HepG2 (cell line): ENCODE results near the gene PPIL6. TPM values are rescaled to one million over a fixed set of nuclear protein-coding genes. Genes with fewer than 3 reads are reported as not detected.

Source experiments
- ATAC-seq: fragments of 200-7000 bp; cut with Tn5 transposase; 3 replicates; pipeline ENCODE4 v1.9.1; 2020; ENCODE audit warnings: mild to moderate bottlenecking, moderate library complexity
- BruUV-seq: library from RNA; stranded (reverse); fragments of 400-500 nt; replicated peaks from 2 replicates; lab custom pipeline; 2021; lab: Mats Ljungman, UMichigan
- CTCF ChIA-PET: fragments of 300-600 bp; formaldehyde crosslinking; extraction: SDS; loops from one replicate; lab custom pipeline; 2021; ENCODE audit warnings: low total read pairs, inconsistent platforms, low intra/inter-chr PET ratio; lab: Yijun Ruan, JAX
- POLR2A ChIA-PET: fragments of 350-600 bp; sonication (Branson Sonifier 250); formaldehyde crosslinking; loops from one replicate; lab custom pipeline; 2020; ENCODE audit warnings: antibody characterized with exemption, inconsistent platforms; lab: Yijun Ruan, JAX
- DNase-seq: peaks from one replicate; pipeline ENCODE4 v3.0.0-alpha.2; 2015; ENCODE audit warnings: low spot score
- FAIRE-seq: peaks from 3 replicates; lab custom pipeline; 2011; peaks lifted over from hg19 to GRCh38; lab: Jason Lieb, UNC
- H2AFZ ChIP-seq: one replicate; pipeline ENCODE4 v1.6.1; 2011; ENCODE audit warnings: low read length, inconsistent platforms
- H3K27ac ChIP-seq: fragments of 300-600 bp; 3 replicates; pipeline ENCODE4 v1.8.0; 2011; ENCODE audit warnings: mixed run types, mild to moderate bottlenecking, mixed read lengths, low read length, inconsistent platforms; ENCODE audit not compliant: insufficient read depth; ENCODE audit errors: extremely low read length
- H3K27me3 ChIP-seq, 2 experiments: fragments of 200-600 bp in 1 of 2; 2 replicates in 1 of 2; 3 replicates in 1 of 2; pipeline versions ENCODE4 v1.6.0 to v1.8.0; 2011; ENCODE audit warnings: low read length in 2 of 2, mild to moderate bottlenecking in 2 of 2, moderate library complexity in 2 of 2, inconsistent platforms in 1 of 2; ENCODE audit not compliant: insufficient read depth in 2 of 2, control insufficient read depth in 1 of 2
- H3K36me3 ChIP-seq, 2 experiments: fragments of 200-600 bp in 1 of 2; replicated peaks in 1 of 2; 2 replicates in 1 of 2; 3 replicates in 1 of 2; pipeline versions ENCODE4 v1.5.1 to v1.8.0; 2011; ENCODE audit warnings: low read length in 2 of 2, inconsistent platforms in 1 of 2; ENCODE audit not compliant: insufficient read depth in 2 of 2, control insufficient read depth in 1 of 2
- H3K4me1 ChIP-seq: 2 replicates; pipeline ENCODE4 v1.5.1; 2012; ENCODE audit warnings: low read length, inconsistent platforms; ENCODE audit not compliant: insufficient read depth
- H3K4me2 ChIP-seq: 2 replicates; pipeline ENCODE4 v1.6.0; 2011; ENCODE audit warnings: low read depth, low read length, inconsistent platforms
- H3K4me3 ChIP-seq, 3 experiments: fragments of 200-600 bp in 1 of 3; sonication (generic), shearing (Covaris generic) in 1 of 3; replicated peaks in 1 of 3; 2 replicates each; pipeline ENCODE4 v1.5.1; 2011 to 2016; ENCODE audit warnings: low read length in 3 of 3, inconsistent platforms in 2 of 3, low read depth in 2 of 3, mild to moderate bottlenecking in 2 of 3, control low read depth in 1 of 3, mixed read lengths in 1 of 3; ENCODE audit not compliant: insufficient read depth in 1 of 3
- H3K79me2 ChIP-seq: one replicate; pipeline ENCODE4 v1.6.1; 2011; ENCODE audit warnings: low read length, inconsistent platforms; ENCODE audit not compliant: insufficient read depth
- H3K9ac ChIP-seq: 2 replicates; pipeline ENCODE4 v1.6.0; 2011; ENCODE audit warnings: mild to moderate bottlenecking, low read depth, low read length, inconsistent platforms; ENCODE audit not compliant: insufficient read depth
- H3K9me3 ChIP-seq: 2 replicates; pipeline ENCODE4 v1.5.1; 2012; ENCODE audit warnings: mild to moderate bottlenecking, low read length
- H4K20me1 ChIP-seq: 2 replicates; pipeline ENCODE4 v1.6.0; 2011; ENCODE audit warnings: inconsistent platforms, mild to moderate bottlenecking, low read length, moderate library complexity; ENCODE audit not compliant: insufficient read depth
- FOXP1 ChIP-seq, 2 experiments: fragments of 450-650 bp in 1 of 2; IDR thresholded peaks; 2 replicates each; pipeline ENCODE4 v1.6.1; 2017 to 2018; ENCODE audit warnings: antibody characterized with exemption in 1 of 2
- HNRNPK ChIP-seq: fragments of 200-400 bp; formaldehyde crosslinking; IDR thresholded peaks from 2 replicates; pipeline ENCODE4 v1.6.1; 2018; ENCODE audit warnings: low read length, low read depth, moderate library complexity, mild to moderate bottlenecking; ENCODE audit not compliant: poor library complexity, severe bottlenecking
- MAF1 ChIP-seq: sonication (generic); formaldehyde crosslinking; IDR thresholded peaks from 2 replicates; pipeline ENCODE4 v1.5.0; 2020; ENCODE audit warnings: missing genetic modification reagents, borderline replicate concordance
- MED8 ChIP-seq: sonication (generic); formaldehyde crosslinking; IDR thresholded peaks from 2 replicates; pipeline ENCODE4 v1.8.1; 2023; ENCODE audit warnings: mild to moderate bottlenecking, missing genetic modification reagents; ENCODE audit not compliant: insufficient replicate concordance
- MIXL1 ChIP-seq: IDR thresholded peaks from 2 replicates; pipeline ENCODE4 v1.6.1; 2016
- POGZ ChIP-seq: sonication (generic); formaldehyde crosslinking; IDR thresholded peaks from 2 replicates; pipeline ENCODE4 v1.4.0; 2020; ENCODE audit warnings: mild to moderate bottlenecking, missing genetic modification reagents
- RFX3 ChIP-seq: IDR thresholded peaks from 2 replicates; pipeline ENCODE4 v1.6.1; 2016; ENCODE audit warnings: missing biosample characterization, missing genetic modification reagents
- SMAD3 ChIP-seq: sonication (generic); formaldehyde crosslinking; IDR thresholded peaks from 2 replicates; pipeline ENCODE4 v1.4.0; 2020; ENCODE audit warnings: missing genetic modification reagents
- ZBTB3 ChIP-seq: sonication (generic); formaldehyde crosslinking; IDR thresholded peaks from 2 replicates; pipeline ENCODE4 v1.4.0; 2020; ENCODE audit warnings: low read depth, mild to moderate bottlenecking, moderate library complexity, missing genetic modification reagents, borderline replicate concordance
- ZSCAN20 ChIP-seq: sonication (generic); formaldehyde crosslinking; IDR thresholded peaks from 2 replicates; pipeline ENCODE4 v1.4.0; 2020; ENCODE audit warnings: missing genetic modification reagents, mild to moderate bottlenecking, borderline replicate concordance
- WGBS: methylation state at CpG from one replicate; pipeline ENCODE4 v1.1.6; 2017; ENCODE audit warnings: low lambda C conversion rate; 5-methylcytosine and 5-hydroxymethylcytosine counted together
- in situ Hi-C: cut with HindIII; loops from 2 replicates; pipeline ENCODE4 v1.10.0; 2017; ENCODE audit warnings: low pct_unique_long_range_greater_than_20kb; ENCODE audit not compliant: extremely low pct_ligation_motif_present
- intact Hi-C: fragments of 100-400 bp; cut with micrococcal nuclease; formaldehyde crosslinking; loops from one replicate; pipeline ENCODE4 v1.10.0; 2022; ENCODE audit not compliant: unreplicated experiment
- polyA plus RNA-seq, 8 experiments: library from polyadenylated mRNA; depleted of rRNA in 3 of 8; stranded (reverse) in 7 of 8; unstranded in 1 of 8; fragments of >200 nt; fragmentation: Illumina TruSeq in 4 of 8; extraction: Trizol in 4 of 8; gene quantifications; 2 replicates each; pipeline versions ENCODE4 v1.2.1 to v1.2.3, GENCODE V29; 2011 to 2016; ENCODE audit warnings: low read depth in 4 of 8, missing spikeins in 1 of 8, mixed read lengths in 1 of 8; ENCODE audit not compliant: insufficient read depth in 1 of 8
- total RNA-seq, 5 experiments: library from RNA; depleted of rRNA; stranded (reverse); fragments of >200 nt; fragmentation: Illumina TruSeq; extraction: Trizol; gene quantifications; 2 replicates each; pipeline ENCODE4 v1.2.3, GENCODE V29; 2016; ENCODE audit warnings: low read depth in 1 of 5
- TF ChIP-seq, protein P1 (sequence below): sonication (generic); formaldehyde crosslinking; IDR thresholded peaks from 2 replicates; pipeline ENCODE4 v1.8.0; 2022; ENCODE audit warnings: missing genetic modification reagents, mild to moderate bottlenecking, borderline replicate concordance
- TF ChIP-seq, protein P2 (sequence below): sonication (generic); formaldehyde crosslinking; IDR thresholded peaks from 2 replicates; pipeline ENCODE4 v1.5.0; 2020; ENCODE audit warnings: missing genetic modification reagents, mild to moderate bottlenecking, borderline replicate concordance

Gene PPIL6
- total and polyA plus RNA-seq, 2 of the 13 experiments (the other 11 are each of a cell fraction or from before 2014, with no cell fraction given), result 0.22 to 0.46 TPM

DNA sequence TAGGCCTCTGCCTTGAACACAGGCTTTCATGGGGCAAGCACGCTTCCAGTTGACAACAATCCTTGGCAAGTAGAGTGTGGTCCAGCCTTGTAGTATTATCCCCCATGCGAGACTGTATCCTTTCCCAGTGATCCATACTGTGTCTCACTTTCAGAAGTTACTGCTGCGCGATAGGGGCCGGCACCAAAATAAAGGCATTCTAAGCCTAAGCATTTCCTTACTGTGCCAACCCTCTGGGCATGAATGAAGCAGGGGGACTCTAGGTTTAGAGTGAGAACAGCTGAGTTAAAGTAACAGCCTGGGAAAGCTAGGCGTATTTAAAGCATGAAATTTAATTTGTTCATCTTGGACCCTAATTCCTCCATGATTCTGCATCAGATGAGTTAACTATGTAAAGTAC lies 97.5 kb downstream of the PPIL6 start:
- BruUV-seq, result no TSS peak
- FAIRE-seq, result no peak
- H3K9ac ChIP-seq, result no peak overlapping the region
- H3K9me3 ChIP-seq, result no peaks in the 10 kb centered on the region
- no peak overlapping the region for H3K4me3 ChIP-seq
- no peak for DNase-seq
- ChIA-PET POLR2A (no interaction called here), CTCF (no interaction called here)
- no peak for TF ChIP-seq FOXP1 (IDR thresholded peaks at IDR 0.05)
- no peak for TF ChIP-seq FOXP1 (CRISPR knock-in tag; IDR thresholded peaks at IDR 0.05)
- no peak for TF ChIP-seq ZSCAN20 (CRISPR knock-in tag)
- no peak for TF ChIP-seq MIXL1 (CRISPR knock-in tag)
- TF ChIP-seq POGZ (CRISPR knock-in tag), result no peak
- TF ChIP-seq ZBTB3 (CRISPR knock-in tag), result no peak
- TF ChIP-seq SMAD3 (CRISPR knock-in tag), result no peak
- TF ChIP-seq MAF1 (CRISPR knock-in tag), result no peak
- H3K79me2 ChIP-seq, result no peaks in the 10 kb centered on the region
- H4K20me1 ChIP-seq, result no peaks in the 10 kb centered on the region
- H3K4me2 ChIP-seq, result no peak overlapping the region
- no peaks in the 10 kb centered on the region for H3K36me3 ChIP-seq
- H3K27me3 ChIP-seq, result no peaks in the 10 kb centered on the region
- intact Hi-C loops (no loop called here), in situ Hi-C loops (no loop called here)
- 96% methylated on average over 6 of the region's 6 CpGs for WGBS
- no peak overlapping the region for H3K27ac ChIP-seq
- peaks cover 14% of the 10 kb centered on the region for H3K4me1 ChIP-seq
- no peak overlapping the region for H2AFZ ChIP-seq
- ATAC-seq, result no peak

DNA sequence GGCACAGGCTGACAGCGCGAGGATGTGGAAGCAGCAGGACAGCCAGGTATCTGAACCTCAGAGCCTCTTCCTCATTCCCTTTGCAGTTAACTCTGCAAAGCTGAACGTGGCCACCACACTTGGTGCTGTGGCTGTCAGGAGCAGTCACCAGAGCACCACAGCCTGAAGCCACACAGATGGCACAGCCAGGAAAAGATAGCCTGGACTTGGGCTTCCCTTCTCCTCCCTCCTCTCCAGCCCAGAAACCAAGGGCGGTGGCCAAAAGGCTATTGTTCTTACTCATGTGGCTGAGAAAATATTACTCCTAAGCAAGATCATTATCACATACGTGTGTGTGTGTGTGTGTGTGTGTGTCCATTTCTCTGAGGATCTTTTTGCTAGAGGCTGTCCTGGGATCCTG lies 97.9 kb downstream of the PPIL6 start:
- FAIRE-seq (no peak), DNase-seq (no peak), ATAC-seq (no peak)
- Histone ChIP-seq H3K36me3 (no peaks in the 10 kb centered on the region), H3K9me3 (no peaks in the 10 kb centered on the region), H3K4me2 (no peak overlapping the region), H3K4me3 (no peak overlapping the region), H4K20me1 (no peaks in the 10 kb centered on the region), H3K9ac (no peak overlapping the region), H3K79me2 (no peaks in the 10 kb centered on the region), H2AFZ (no peak overlapping the region), H3K27ac (no peak overlapping the region), H3K27me3 (no peaks in the 10 kb centered on the region), H3K4me1 (peaks cover 10% of the 10 kb centered on the region)
- in situ Hi-C loops, result no loop called here
- ChIA-PET POLR2A (no interaction called here), CTCF (no interaction called here)
- intact Hi-C loops, result no loop called here
- BruUV-seq, result no TSS peak
- TF ChIP-seq RFX3 (CRISPR knock-in tag) (no peak), HNRNPK (no peak), MED8 (CRISPR knock-in tag) (no peak)
- TF ChIP-seq, protein P1, sequence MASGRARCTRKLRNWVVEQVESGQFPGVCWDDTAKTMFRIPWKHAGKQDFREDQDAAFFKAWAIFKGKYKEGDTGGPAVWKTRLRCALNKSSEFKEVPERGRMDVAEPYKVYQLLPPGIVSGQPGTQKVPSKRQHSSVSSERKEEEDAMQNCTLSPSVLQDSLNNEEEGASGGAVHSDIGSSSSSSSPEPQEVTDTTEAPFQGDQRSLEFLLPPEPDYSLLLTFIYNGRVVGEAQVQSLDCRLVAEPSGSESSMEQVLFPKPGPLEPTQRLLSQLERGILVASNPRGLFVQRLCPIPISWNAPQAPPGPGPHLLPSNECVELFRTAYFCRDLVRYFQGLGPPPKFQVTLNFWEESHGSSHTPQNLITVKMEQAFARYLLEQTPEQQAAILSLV (CRISPR knock-in tag), result no peak
- TF ChIP-seq, protein P2, sequence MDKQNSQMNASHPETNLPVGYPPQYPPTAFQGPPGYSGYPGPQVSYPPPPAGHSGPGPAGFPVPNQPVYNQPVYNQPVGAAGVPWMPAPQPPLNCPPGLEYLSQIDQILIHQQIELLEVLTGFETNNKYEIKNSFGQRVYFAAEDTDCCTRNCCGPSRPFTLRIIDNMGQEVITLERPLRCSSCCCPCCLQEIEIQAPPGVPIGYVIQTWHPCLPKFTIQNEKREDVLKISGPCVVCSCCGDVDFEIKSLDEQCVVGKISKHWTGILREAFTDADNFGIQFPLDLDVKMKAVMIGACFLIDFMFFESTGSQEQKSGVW (CRISPR knock-in tag), result no peak
- WGBS, result 96% methylated on average over 3 of the region's 5 CpGs
